ENCODE measurements around the gene CLPX.
"Not testable (repeated sequence)": the region's sequence is repeated elsewhere in the genome, so short reads cannot be mapped to it uniquely, and the experiment has no call there.

Gene CLPX

GRCh38 chr15:65184868-65185717 is at the start of gene CLPX:
CLPX (minus strand) TSS chr15:65185342; CDS start chr15:65185153, 189 bp downstream.
- peak within 1 kb of the TSS; percentile 89 for H3K4me3 ChIP-seq (ENCODE audit: low read length)
- TF ChIP-seq CTCF (conservative IDR thresholded peaks at IDR 0.05; ENCODE audit: low read depth, low read length) = no peak
- DNase-seq (ENCODE audit: low read depth) = peak; percentile 79

- TF ChIP-seq CTCF (conservative IDR thresholded peaks at IDR 0.05; ENCODE audit: low read depth, low read length) = no peak
- H3K4me3 ChIP-seq (ENCODE audit: low read length) = no peak overlapping the region
- no peak for DNase-seq (ENCODE audit: low read depth)
These were observed 48.6 kb upstream of the CLPX start for GRCh38 chr15:65233696-65234095.

- TF ChIP-seq CTCF (conservative IDR thresholded peaks at IDR 0.05; ENCODE audit: low read depth, low read length) = no peak
- no peak overlapping the region for H3K4me3 ChIP-seq (ENCODE audit: low read length)
- DNase-seq (ENCODE audit: low read depth) = no peak
These were observed 47.4 kb upstream of the CLPX start for GRCh38 chr15:65232520-65232919.

GRCh38 chr15:65231306-65231705 is 46.2 kb upstream of the CLPX start:
- H3K4me3 ChIP-seq (ENCODE audit: low read length) = no peak overlapping the region
- no peak for TF ChIP-seq CTCF (conservative IDR thresholded peaks at IDR 0.05; ENCODE audit: low read depth, low read length)
- no peak for DNase-seq (ENCODE audit: low read depth)

- H3K4me3 ChIP-seq (ENCODE audit: low read length); DNase-seq (ENCODE audit: low read depth): not testable (repeated sequence)
These were observed 41.8 kb upstream of the CLPX start for GRCh38 chr15:65226901-65227300.

- no peak for TF ChIP-seq CTCF (conservative IDR thresholded peaks at IDR 0.05; ENCODE audit: low read depth, low read length)
- DNase-seq (ENCODE audit: low read depth) = no peak
- no peak overlapping the region for H3K4me3 ChIP-seq (ENCODE audit: low read length)
These were observed 41.1 kb upstream of the CLPX start for GRCh38 chr15:65226221-65226620.

GRCh38 chr15:65223996-65224395 is 38.9 kb upstream of the CLPX start:
- DNase-seq (ENCODE audit: low read depth) = no peak
- no peak overlapping the region for H3K4me3 ChIP-seq (ENCODE audit: low read length)
- TF ChIP-seq CTCF (conservative IDR thresholded peaks at IDR 0.05; ENCODE audit: low read depth, low read length) = no peak

All from retinal pigment epithelial cell (primary cell).